GM11168 (cell line): ENCODE results near the gene SYT1.

ENCODE experiments used
- in situ Hi-C: fragments of 300-500 bp; cut with MboI; formaldehyde crosslinking; loops from one replicate; pipeline ENCODE4 v1.12.0; 2022; ENCODE audit warnings: low sequenced_read_pairs; ENCODE audit not compliant: unreplicated experiment

SYT1 gene

GRCh38 chr12:78888568-78888967, 24.0 kb downstream of the SYT1 start:
- in situ Hi-C loops: no loop called here

- in situ Hi-C loops: no loop called here
These were observed 27.2 kb downstream of the SYT1 start for GRCh38 chr12:78891646-78892353.

GRCh38 chr12:78898416-78898815, 33.8 kb downstream of the SYT1 start:
- in situ Hi-C loops: no loop called here

GRCh38 chr12:78914859-78915331, 50.3 kb downstream of the SYT1 start:
- in situ Hi-C loops: no loop called here

- in situ Hi-C loops: no loop called here
These were observed 52.4 kb downstream of the SYT1 start for GRCh38 chr12:78916845-78917480.

- in situ Hi-C loops: no loop called here
These were observed 52.9 kb downstream of the SYT1 start for GRCh38 chr12:78917513-78917912.

GRCh38 chr12:78918268-78918667, 53.7 kb downstream of the SYT1 start:
- in situ Hi-C loops: no loop called here

- in situ Hi-C loops: no loop called here
These were observed 63.9 kb downstream of the SYT1 start for GRCh38 chr12:78928200-78929074.

- in situ Hi-C loops: no loop called here
These were observed 64.5 kb downstream of the SYT1 start for GRCh38 chr12:78929075-78929418.

- in situ Hi-C loops: no loop called here
These were observed 67.0 kb downstream of the SYT1 start for GRCh38 chr12:78931466-78931990.

GRCh38 chr12:78933014-78933413, 68.4 kb downstream of the SYT1 start:
- in situ Hi-C loops: no loop called here

GRCh38 chr12:78938341-78939084, 73.9 kb downstream of the SYT1 start:
- in situ Hi-C loops: no loop called here

- in situ Hi-C loops: no loop called here
These were observed 85.0 kb downstream of the SYT1 start for GRCh38 chr12:78949532-78949931.

GRCh38 chr12:78951803-78952551, 87.4 kb downstream of the SYT1 start:
- in situ Hi-C loops: no loop called here

- in situ Hi-C loops: no loop called here
These were observed 88.0 kb downstream of the SYT1 start for GRCh38 chr12:78952552-78952929.

- in situ Hi-C loops: no loop called here
These were observed 94.4 kb downstream of the SYT1 start for GRCh38 chr12:78958941-78959340.

- in situ Hi-C loops: no loop called here
These were observed 95.0 kb downstream of the SYT1 start for GRCh38 chr12:78959556-78959955.

GRCh38 chr12:78961171-78961570, 96.6 kb downstream of the SYT1 start:
- in situ Hi-C loops: no loop called here

- in situ Hi-C loops: no loop called here
These were observed 99.1 kb downstream of the SYT1 start for GRCh38 chr12:78963439-78964227.
